ENCODE data around the gene PCGF3.

- TF ChIP-seq CTCF (conservative IDR thresholded peaks at IDR 0.05; ENCODE audit: low read length) (no peak), EZH2phosphoT487 (IDR thresholded peaks at IDR 0.05; ENCODE audit: borderline replicate concordance) (no peak)
These were observed 28.0 kb upstream of the PCGF3 start for GRCh38 chr4:677431-678293.

Data from Loucy (cell line).